WTC11 (cell line): Measurements from ENCODE around the gene KCNG3. TPM values are rescaled to one million over a fixed set of nuclear protein-coding genes. Genes with fewer than 3 reads are reported as not detected.

ENCODE experiments used
- ATAC-seq: fragments of 200-7000 bp; cut with Tn5 transposase; 2 replicates; pipeline ENCODE4 v1.10.0; 2021; ENCODE audit warnings: mild to moderate bottlenecking, moderate library complexity
- CTCF ChIA-PET: fragments of 300-600 bp; sonication (Branson Sonifier 250); formaldehyde crosslinking; loops from one replicate; lab custom pipeline; 2021; ENCODE audit warnings: antibody characterized with exemption; lab: Charles Lee
- POLR2A ChIA-PET: fragments of 350-600 bp; sonication (Branson Sonifier 250); formaldehyde crosslinking; loops from one replicate; lab custom pipeline; 2021; ENCODE audit warnings: antibody characterized with exemption; lab: Charles Lee
- DNase-seq: peaks from one replicate; pipeline ENCODE4 v3.0.0; 2021; ENCODE audit warnings: low spot score
- H3K27ac Mint-ChIP-seq: 2 replicates; pipeline ENCODE4 v1.8.0; 2021; ENCODE audit warnings: mixed read lengths
- H3K27me3 Mint-ChIP-seq: 2 replicates; pipeline ENCODE4 v1.8.0; 2021; ENCODE audit warnings: low read depth, mild to moderate bottlenecking, moderate library complexity, mixed read lengths
- H3K36me3 Mint-ChIP-seq: 2 replicates; pipeline ENCODE4 v1.8.0; 2021; ENCODE audit warnings: mixed read lengths
- H3K4me1 Mint-ChIP-seq: 2 replicates; pipeline ENCODE4 v1.8.0; 2022; ENCODE audit warnings: mixed read lengths
- H3K4me3 Mint-ChIP-seq: 2 replicates; pipeline ENCODE4 v1.8.0; 2021; ENCODE audit warnings: mild to moderate bottlenecking, moderate library complexity, mixed read lengths
- H3K9me3 Mint-ChIP-seq: 2 replicates; pipeline ENCODE4 v1.8.0; 2021; ENCODE audit warnings: mixed read lengths
- AFF4 ChIP-seq: sonication (generic); formaldehyde crosslinking; IDR thresholded peaks from 2 replicates; pipeline ENCODE4 v1.8.1; 2023; ENCODE audit warnings: mild to moderate bottlenecking, missing genetic modification reagents, borderline replicate concordance
- ATF3 ChIP-seq: sonication (generic); formaldehyde crosslinking; conservative IDR thresholded peaks from 2 replicates; pipeline ENCODE4 v1.8.1; 2022; ENCODE audit warnings: mild to moderate bottlenecking, missing genetic modification reagents
- E2F1 ChIP-seq: sonication (generic); formaldehyde crosslinking; IDR thresholded peaks from 2 replicates; pipeline ENCODE4 v1.8.0; 2022; ENCODE audit warnings: mild to moderate bottlenecking, missing genetic modification reagents
- FOXP1 ChIP-seq: sonication (generic); formaldehyde crosslinking; IDR thresholded peaks from 2 replicates; pipeline ENCODE4 v1.8.0; 2022; ENCODE audit warnings: missing genetic modification reagents, mild to moderate bottlenecking, moderate library complexity, borderline replicate concordance
- MXD4 ChIP-seq: fragments of 250-450 bp; sonication (Bioruptor Pico); IDR thresholded peaks from 2 replicates; pipeline ENCODE4 v1.8.0; 2021; ENCODE audit warnings: mild to moderate bottlenecking, moderate library complexity, borderline replicate concordance
- NR2C2 ChIP-seq: sonication (generic); formaldehyde crosslinking; IDR thresholded peaks from 2 replicates; pipeline ENCODE4 v1.8.0; 2022; ENCODE audit warnings: mild to moderate bottlenecking, missing genetic modification reagents
- PRRX2 ChIP-seq: fragments of 250-450 bp; sonication (Bioruptor Pico); IDR thresholded peaks from 2 replicates; pipeline ENCODE4 v1.8.0; 2021; ENCODE audit warnings: mild to moderate bottlenecking
- TCF7 ChIP-seq: sonication (generic); formaldehyde crosslinking; IDR thresholded peaks from 2 replicates; pipeline ENCODE4 v1.8.0; 2022; ENCODE audit warnings: mild to moderate bottlenecking, low read depth, missing genetic modification reagents, moderate library complexity
- TEAD1 ChIP-seq: sonication (generic); formaldehyde crosslinking; IDR thresholded peaks from 2 replicates; pipeline ENCODE4 v1.8.0; 2022; ENCODE audit warnings: mild to moderate bottlenecking, missing genetic modification reagents
- TP53 ChIP-seq: sonication (generic); formaldehyde crosslinking; IDR thresholded peaks from 2 replicates; pipeline ENCODE4 v1.8.1; 2023; ENCODE audit warnings: mild to moderate bottlenecking, missing genetic modification reagents
- USF1 ChIP-seq: sonication (generic); formaldehyde crosslinking; IDR thresholded peaks from 2 replicates; pipeline ENCODE4 v1.8.0; 2022; ENCODE audit warnings: mild to moderate bottlenecking, missing genetic modification reagents
- total RNA-seq: library from RNA; stranded (reverse); gene quantifications from 3 replicates; pipeline ENCODE4 v1.2.3, GENCODE V29; 2021
- TF ChIP-seq, protein P1 (sequence below): sonication (generic); formaldehyde crosslinking; IDR thresholded peaks from 2 replicates; pipeline ENCODE4 v1.8.1; 2023; ENCODE audit warnings: mild to moderate bottlenecking, missing genetic modification reagents
- TF ChIP-seq, protein P2 (sequence below): fragments of 250-450 bp; sonication (Bioruptor Pico); conservative IDR thresholded peaks from 2 replicates; pipeline ENCODE4 v1.9.0; 2021; ENCODE audit warnings: mild to moderate bottlenecking
- TF ChIP-seq, protein P3 (sequence below): fragments of 250-450 bp; sonication (Bioruptor Pico); IDR thresholded peaks from 2 replicates; pipeline ENCODE4 v1.9.0; 2021; ENCODE audit warnings: mild to moderate bottlenecking
- TF ChIP-seq, protein P4 (sequence below): sonication (generic); formaldehyde crosslinking; IDR thresholded peaks from 2 replicates; pipeline ENCODE4 v1.8.1; 2022; ENCODE audit warnings: low read depth, mild to moderate bottlenecking, moderate library complexity, missing genetic modification reagents, borderline replicate concordance
- TF ChIP-seq, protein P5 (sequence below): fragments of 250-450 bp; sonication (Bioruptor Pico); IDR thresholded peaks from 2 replicates; pipeline ENCODE4 v2.1.2; 2022; ENCODE audit warnings: mild to moderate bottlenecking, moderate library complexity

The KCNG3 gene
- total RNA-seq, 1 experiment from 2014 or later = 15.5 TPM

GRCh38 chr2:42537493-42537892 lies 43.7 kb upstream of the KCNG3 start:
- Mint-ChIP-seq H3K9me3 (peaks cover 3% of the 10 kb centered on the region; the same call in 1 of the 2 replicates), H3K27ac (no peak overlapping the region), H3K27me3 (no peaks in the 10 kb centered on the region), H3K4me1 (peaks cover 18% of the 10 kb centered on the region), H3K36me3 (no peaks in the 10 kb centered on the region), H3K4me3 (no peak overlapping the region)
- ATAC-seq = no peak
- ChIA-PET POLR2A (no interaction called here), CTCF (no interaction called here)
- no peak for DNase-seq
- TF ChIP-seq NR2C2 (CRISPR knock-in tag) = no peak
- no peak for TF ChIP-seq USF1 (CRISPR knock-in tag)
- TF ChIP-seq, protein P1, sequence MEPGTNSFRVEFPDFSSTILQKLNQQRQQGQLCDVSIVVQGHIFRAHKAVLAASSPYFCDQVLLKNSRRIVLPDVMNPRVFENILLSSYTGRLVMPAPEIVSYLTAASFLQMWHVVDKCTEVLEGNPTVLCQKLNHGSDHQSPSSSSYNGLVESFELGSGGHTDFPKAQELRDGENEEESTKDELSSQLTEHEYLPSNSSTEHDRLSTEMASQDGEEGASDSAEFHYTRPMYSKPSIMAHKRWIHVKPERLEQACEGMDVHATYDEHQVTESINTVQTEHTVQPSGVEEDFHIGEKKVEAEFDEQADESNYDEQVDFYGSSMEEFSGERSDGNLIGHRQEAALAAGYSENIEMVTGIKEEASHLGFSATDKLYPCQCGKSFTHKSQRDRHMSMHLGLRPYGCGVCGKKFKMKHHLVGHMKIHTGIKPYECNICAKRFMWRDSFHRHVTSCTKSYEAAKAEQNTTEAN (CRISPR knock-in tag) = no peak
- no peak for TF ChIP-seq TCF7 (CRISPR knock-in tag)
- TF ChIP-seq TEAD1 = no peak
- TF ChIP-seq, protein P2, sequence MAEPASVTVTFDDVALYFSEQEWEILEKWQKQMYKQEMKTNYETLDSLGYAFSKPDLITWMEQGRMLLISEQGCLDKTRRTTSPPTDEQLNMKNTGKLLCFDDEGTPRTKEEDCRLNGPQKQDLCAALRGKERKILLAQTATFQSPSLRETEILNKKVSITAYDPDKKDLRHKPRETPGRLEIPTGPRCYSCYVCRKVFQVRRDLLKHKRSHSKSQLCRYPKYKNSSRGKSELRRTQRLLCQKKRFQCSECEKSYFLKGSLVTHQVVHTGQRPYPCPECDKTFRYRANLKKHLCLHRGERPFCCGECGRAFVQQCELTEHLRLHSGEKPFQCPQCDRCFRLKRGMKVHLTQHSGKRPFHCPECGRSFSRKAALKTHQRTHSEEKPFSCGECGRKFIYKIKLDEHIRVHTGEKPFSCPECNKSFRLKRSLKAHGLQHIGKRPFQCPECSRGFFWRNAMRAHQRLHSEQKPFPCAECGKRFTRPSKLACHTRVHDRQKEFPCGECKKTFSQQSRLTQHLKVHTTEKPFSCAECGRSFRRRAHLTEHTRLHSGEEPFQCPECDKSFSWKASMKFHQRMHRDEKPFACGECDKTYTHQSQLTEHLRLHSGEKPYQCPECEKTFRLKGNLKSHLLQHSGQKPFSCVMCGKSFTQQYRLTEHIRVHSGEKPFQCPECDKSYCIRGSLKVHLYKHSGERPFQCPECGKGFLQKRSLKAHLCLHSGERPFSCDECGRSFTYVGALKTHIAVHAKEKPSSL (CRISPR knock-in tag) = no peak
- TF ChIP-seq, protein P3, sequence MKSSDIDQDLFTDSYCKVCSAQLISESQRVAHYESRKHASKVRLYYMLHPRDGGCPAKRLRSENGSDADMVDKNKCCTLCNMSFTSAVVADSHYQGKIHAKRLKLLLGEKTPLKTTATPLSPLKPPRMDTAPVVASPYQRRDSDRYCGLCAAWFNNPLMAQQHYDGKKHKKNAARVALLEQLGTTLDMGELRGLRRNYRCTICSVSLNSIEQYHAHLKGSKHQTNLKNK = no peak
- no peak for TF ChIP-seq TP53
- TF ChIP-seq PRRX2 (CRISPR knock-in tag) = no peak
- TF ChIP-seq ATF3 (CRISPR knock-in tag) = no peak
- TF ChIP-seq, protein P4, sequence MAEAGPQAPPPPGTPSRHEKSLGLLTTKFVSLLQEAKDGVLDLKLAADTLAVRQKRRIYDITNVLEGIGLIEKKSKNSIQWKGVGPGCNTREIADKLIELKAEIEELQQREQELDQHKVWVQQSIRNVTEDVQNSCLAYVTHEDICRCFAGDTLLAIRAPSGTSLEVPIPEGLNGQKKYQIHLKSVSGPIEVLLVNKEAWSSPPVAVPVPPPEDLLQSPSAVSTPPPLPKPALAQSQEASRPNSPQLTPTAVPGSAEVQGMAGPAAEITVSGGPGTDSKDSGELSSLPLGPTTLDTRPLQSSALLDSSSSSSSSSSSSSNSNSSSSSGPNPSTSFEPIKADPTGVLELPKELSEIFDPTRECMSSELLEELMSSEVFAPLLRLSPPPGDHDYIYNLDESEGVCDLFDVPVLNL (CRISPR knock-in tag) = no peak
- TF ChIP-seq E2F1 (CRISPR knock-in tag) = no peak
- TF ChIP-seq AFF4 (CRISPR knock-in tag) = no peak
- TF ChIP-seq FOXP1 (CRISPR knock-in tag) = no peak
- no peak for TF ChIP-seq MXD4 (CRISPR knock-in tag)
- TF ChIP-seq, protein P5, sequence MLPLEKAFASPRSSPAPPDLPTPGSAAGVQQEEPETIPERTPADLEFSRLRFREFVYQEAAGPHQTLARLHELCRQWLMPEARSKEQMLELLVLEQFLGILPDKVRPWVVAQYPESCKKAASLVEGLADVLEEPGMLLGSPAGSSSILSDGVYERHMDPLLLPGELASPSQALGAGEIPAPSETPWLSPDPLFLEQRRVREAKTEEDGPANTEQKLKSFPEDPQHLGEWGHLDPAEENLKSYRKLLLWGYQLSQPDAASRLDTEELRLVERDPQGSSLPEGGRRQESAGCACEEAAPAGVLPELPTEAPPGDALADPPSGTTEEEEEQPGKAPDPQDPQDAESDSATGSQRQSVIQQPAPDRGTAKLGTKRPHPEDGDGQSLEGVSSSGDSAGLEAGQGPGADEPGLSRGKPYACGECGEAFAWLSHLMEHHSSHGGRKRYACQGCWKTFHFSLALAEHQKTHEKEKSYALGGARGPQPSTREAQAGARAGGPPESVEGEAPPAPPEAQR = no peak
